HCT116 (cell line): ENCODE measurements around the gene ATAD5. TPM values are rescaled to one million over a fixed set of nuclear protein-coding genes. Genes with fewer than 3 reads are reported as not detected.
"Not testable (repeated sequence)": the region's sequence is repeated elsewhere in the genome, so short reads cannot be mapped to it uniquely, and the experiment has no call there.

Experiments used
- ATAC-seq: fragments of 200-7000 bp; cut with Tn5 transposase; 2 replicates; pipeline ENCODE4 v1.9.1; 2020; ENCODE audit warnings: mild to moderate bottlenecking, moderate library complexity
- BruUV-seq: library from RNA; stranded (reverse); fragments of 400-500 nt; replicated peaks from 2 replicates; lab custom pipeline; 2021; lab: Mats Ljungman, UMichigan
- CTCF ChIA-PET: fragments of 300-600 bp; sonication (Branson Sonifier 250); formaldehyde crosslinking; loops from one replicate; lab custom pipeline; 2021; ENCODE audit warnings: antibody characterized with exemption; lab: Charles Lee
- POLR2A ChIA-PET: fragments of 300-600, 350-600 bp; sonication (Branson Sonifier 250); formaldehyde crosslinking; loops from one replicate; lab custom pipeline; 2021; ENCODE audit warnings: antibody characterized with exemption; lab: Charles Lee
- RAD21 ChIA-PET, 2 experiments: fragments of 300-600 bp; sonication (Branson Sonifier 250); formaldehyde crosslinking; loops; one replicate each; lab custom pipeline; 2023; ENCODE audit warnings: low total read pairs in 2 of 2; ENCODE audit not compliant: uncharacterized antibody in 2 of 2, unreplicated experiment in 2 of 2, low non-redundant PET in 1 of 2; lab: Charles Lee
- DNase-seq: peaks from one replicate; pipeline ENCODE4 v3.0.0-alpha.2; 2010; ENCODE audit warnings: low read depth, low spot score
- H2AFZ ChIP-seq: fragments of 200-600 bp; shearing (Covaris generic), sonication (generic); 2 replicates; pipeline ENCODE4 v1.6.1; 2017; ENCODE audit warnings: low read depth, mixed run types, mixed read lengths, antibody characterized with exemption, low read length; ENCODE audit not compliant: poor library complexity, severe bottlenecking
- H3K27ac ChIP-seq: 2 replicates; pipeline ENCODE4 v1.5.1; 2012; ENCODE audit warnings: low read depth, low read length
- H3K27me3 ChIP-seq: fragments of 200-600 bp; sonication (generic); 2 replicates; pipeline ENCODE4 v1.6.1; 2016; ENCODE audit warnings: mixed run types, low read length, mixed read lengths; ENCODE audit not compliant: insufficient read depth
- H3K36me3 ChIP-seq, 2 experiments: fragments of 200-500 bp in 1 of 2; fragments of 200-600 bp in 1 of 2; sonication (Bioruptor generic) in 1 of 2; sonication (generic) in 1 of 2; 2 replicates each; pipeline versions ENCODE4 v1.5.1 to v1.6.1; 2014 to 2016; ENCODE audit warnings: low read length in 2 of 2, inconsistent platforms in 1 of 2, mixed read lengths in 1 of 2, mixed run types in 1 of 2; ENCODE audit not compliant: insufficient read depth in 2 of 2, control insufficient read depth in 1 of 2
- H3K4me1 ChIP-seq, 2 experiments: fragments of 200-600 bp in 1 of 2; sonication (generic) in 1 of 2; 2 replicates each; pipeline versions ENCODE4 v1.5.1 to v1.6.1; 2012 to 2017; ENCODE audit warnings: low read length in 2 of 2, inconsistent platforms in 1 of 2, mild to moderate bottlenecking in 1 of 2, mixed read lengths in 1 of 2, mixed run types in 1 of 2, moderate library complexity in 1 of 2; ENCODE audit not compliant: insufficient read depth in 2 of 2, control insufficient read depth in 1 of 2
- H3K4me2 ChIP-seq: fragments of 200-600 bp; sonication (generic); 2 replicates; pipeline ENCODE4 v1.6.1; 2017; ENCODE audit warnings: mixed run types, low read length, mixed read lengths
- H3K4me3 ChIP-seq, 2 experiments: fragments of 200-600 bp in 1 of 2; sonication (generic) in 1 of 2; replicated peaks in 1 of 2; 2 replicates each; pipeline ENCODE4 v1.5.1; 2011 to 2016; ENCODE audit warnings: low read length in 2 of 2, control low read depth in 1 of 2, low read depth in 1 of 2, mild to moderate bottlenecking in 1 of 2, mixed read lengths in 1 of 2, mixed run types in 1 of 2
- H3K79me2 ChIP-seq: fragments of 200-600 bp; sonication (generic); 2 replicates; pipeline ENCODE4 v1.6.1; 2017; ENCODE audit warnings: mild to moderate bottlenecking, mixed run types, low read length, moderate library complexity, mixed read lengths; ENCODE audit not compliant: insufficient read depth
- H3K9ac ChIP-seq: fragments of 200-600 bp; sonication (generic); 2 replicates; pipeline ENCODE4 v1.6.1; 2016; ENCODE audit warnings: low read length, mixed read lengths
- H3K9me2 ChIP-seq: fragments of 200-600 bp; sonication (generic), shearing (Covaris generic); 2 replicates; pipeline ENCODE4 v1.6.1; 2017; ENCODE audit warnings: mixed run types, mild to moderate bottlenecking, moderate library complexity; ENCODE audit not compliant: insufficient read depth
- H3K9me3 ChIP-seq, 2 experiments: fragments of 200-500 bp in 1 of 2; fragments of 200-600 bp in 1 of 2; sonication (Bioruptor generic) in 1 of 2; sonication (generic) in 1 of 2; 2 replicates each; pipeline ENCODE4 v1.6.1; 2014 to 2017; ENCODE audit warnings: low read length in 2 of 2, mixed read lengths in 2 of 2, inconsistent platforms in 1 of 2, low read depth in 1 of 2, mild to moderate bottlenecking in 1 of 2, mixed run types in 1 of 2, moderate library complexity in 1 of 2; ENCODE audit not compliant: control insufficient read depth in 1 of 2, insufficient read depth in 1 of 2
- H4K20me1 ChIP-seq: fragments of 200-600 bp; sonication (generic), shearing (Covaris generic); 2 replicates; pipeline ENCODE4 v1.6.1; 2017; ENCODE audit warnings: mixed run types, mild to moderate bottlenecking, moderate library complexity; ENCODE audit not compliant: insufficient read depth
- MAX ChIP-seq: IDR thresholded peaks from 2 replicates; pipeline ENCODE4 v1.6.1; 2012
- POLR2A ChIP-seq: IDR thresholded peaks from 2 replicates; pipeline ENCODE4 v1.7.0; 2011; ENCODE audit warnings: borderline replicate concordance; ENCODE audit not compliant: insufficient read depth, insufficient read length; ENCODE audit errors: extremely low read depth
- POLR2AphosphoS5 ChIP-seq: IDR thresholded peaks from 2 replicates; pipeline ENCODE4 v1.6.1; 2011; ENCODE audit warnings: mild to moderate bottlenecking, low read depth, low read length, moderate library complexity
- REST ChIP-seq: IDR thresholded peaks from 2 replicates; pipeline ENCODE4 v1.6.1; 2012; ENCODE audit warnings: low read depth
- TCF7L2 ChIP-seq: IDR thresholded peaks from 2 replicates; pipeline ENCODE4 v1.7.0; 2011; ENCODE audit warnings: borderline replicate concordance, inconsistent platforms; ENCODE audit not compliant: insufficient read depth, insufficient read length; ENCODE audit errors: extremely low read depth
- ZFX ChIP-seq: fragments of 450-650 bp; IDR thresholded peaks from 2 replicates; pipeline ENCODE4 v1.6.1; 2017
- ZNF274 ChIP-seq: fragments of 200-500 bp; sonication (Bioruptor generic); IDR thresholded peaks from 2 replicates; pipeline ENCODE4 v1.6.1; 2014; ENCODE audit warnings: mild to moderate bottlenecking, low read depth, low read length, inconsistent platforms
- intact Hi-C: fragments of 100-400 bp; cut with micrococcal nuclease; formaldehyde crosslinking; loops from 2 replicates; pipeline ENCODE4 v1.10.0; 2022
- total RNA-seq: library from RNA; stranded (reverse); gene quantifications from one replicate; pipeline ENCODE4 v1.2.1, GENCODE V29; 2021; ENCODE audit not compliant: unreplicated experiment

Gene ATAD5
- total RNA-seq, 1 experiment from 2014 or later: 9.5 TPM

- Histone ChIP-seq H3K36me3 (peaks cover 5% of the 10 kb centered on the region in 2 experiments; a peak in 2 of 4 replicates), H3K9me3 (no peaks in the 10 kb centered on the region), H3K4me2 (no peak overlapping the region), H3K4me1 (no peaks in the 10 kb centered on the region), H3K79me2 (no peaks in the 10 kb centered on the region), H3K4me3 (no peak overlapping the region), H3K27me3 (no peaks in the 10 kb centered on the region), H3K9ac (no peak overlapping the region), H4K20me1 (no peaks in the 10 kb centered on the region), H3K27ac (no peak overlapping the region), H3K9me2 (no peaks in the 10 kb centered on the region), H2AFZ (no peak overlapping the region)
- ChIA-PET RAD21 (no interaction called here), CTCF (no interaction called here), POLR2A (no interaction called here)
- no TSS peak for BruUV-seq
- TF ChIP-seq MAX (no peak), POLR2AphosphoS5 (no peak), TCF7L2 (no peak), ZFX (no peak), REST (no peak), POLR2A (no peak), ZNF274 (no peak)
- DNase-seq (no peak), ATAC-seq (no peak)
- intact Hi-C loops: no loop called here
Measured at GRCh38 chr17:30930495-30930894, 98.7 kb downstream of the ATAD5 start.

- H3K79me2 ChIP-seq, H3K9me3 ChIP-seq, H3K4me1 ChIP-seq, H2AFZ ChIP-seq, DNase-seq, H3K9ac ChIP-seq, RAD21 ChIA-PET, BruUV-seq, H3K4me2 ChIP-seq, H3K9me2 ChIP-seq, CTCF ChIA-PET, H3K36me3 ChIP-seq, ATAC-seq, H3K27ac ChIP-seq, intact Hi-C loops, H4K20me1 ChIP-seq, H3K27me3 ChIP-seq, POLR2A ChIA-PET, H3K4me3 ChIP-seq: not testable (repeated sequence)
Measured at GRCh38 chr17:30931582-30931981, 99.8 kb downstream of the ATAD5 start.
